CD4-positive, alpha-beta T cell treated with Interleukin-2 at 100 ng/mL for 4 hours (primary cell): ENCODE data around the gene USP36.

ENCODE experiments used
- DNase-seq: peaks from one replicate; pipeline ENCODE4 v3.0.0-alpha.2; 2020; ENCODE audit warnings: low spot score

USP36 gene

DNA sequence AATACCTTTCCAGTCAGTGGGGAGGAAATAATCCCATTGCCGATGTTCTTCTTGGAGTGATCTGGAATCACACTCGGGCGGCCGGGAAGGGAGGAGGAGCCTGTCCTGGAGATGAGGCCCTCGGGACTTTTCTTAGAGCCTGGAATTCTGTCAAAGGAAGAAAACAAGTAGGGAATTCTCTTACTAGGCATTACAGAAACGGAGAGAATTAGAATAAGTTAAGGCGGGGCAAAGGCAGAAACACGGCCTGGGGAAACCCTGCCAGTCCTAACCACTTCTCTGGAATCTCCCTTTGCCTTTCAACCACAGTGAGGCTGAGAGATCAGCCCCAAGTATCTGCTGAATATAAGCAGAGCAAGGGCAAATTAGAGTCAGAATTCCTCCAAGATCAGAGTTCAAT is 27.8 kb downstream of the USP36 start:
- DNase-seq: no peak

DNA sequence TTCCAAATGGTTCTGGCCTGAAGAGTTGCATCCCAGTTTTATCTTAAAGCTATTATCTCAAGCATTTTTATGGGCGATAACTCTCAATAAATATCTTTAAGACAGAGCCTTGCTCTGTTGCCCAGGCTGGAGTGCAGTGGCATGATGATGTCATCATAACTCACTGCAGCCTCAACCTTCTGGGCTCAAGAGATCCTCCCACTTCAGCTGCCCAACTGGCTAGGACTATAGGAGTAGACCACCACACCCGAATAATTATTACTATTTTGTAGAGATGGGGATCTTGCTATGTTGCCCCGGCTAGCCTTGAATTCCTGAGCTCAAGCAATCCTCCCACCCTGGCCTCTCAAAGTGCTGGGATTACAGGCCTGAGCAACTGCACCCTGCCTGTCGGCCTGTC is 32.5 kb downstream of the USP36 start:
- DNase-seq: no peak

DNA sequence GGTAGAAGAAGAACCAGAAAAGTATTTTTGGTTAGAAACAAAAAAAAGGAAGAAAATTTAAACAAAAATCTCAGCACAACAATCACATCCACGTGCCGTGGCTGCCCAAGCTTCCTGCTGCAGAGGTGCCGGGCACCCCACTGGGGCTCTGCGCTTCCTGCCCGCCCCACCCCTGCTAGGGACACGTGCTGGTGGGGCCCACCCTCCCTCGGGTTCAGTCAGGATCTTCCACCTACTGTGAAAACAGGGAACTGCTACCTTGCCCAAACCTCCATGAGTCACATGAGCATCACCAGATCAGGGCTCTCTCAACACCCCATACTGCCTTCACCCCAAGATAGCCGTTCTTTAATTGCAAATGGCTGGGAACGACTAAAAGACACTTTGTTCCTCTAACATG is 34.2 kb downstream of the USP36 start:
- peak; percentile 67 for DNase-seq

DNA sequence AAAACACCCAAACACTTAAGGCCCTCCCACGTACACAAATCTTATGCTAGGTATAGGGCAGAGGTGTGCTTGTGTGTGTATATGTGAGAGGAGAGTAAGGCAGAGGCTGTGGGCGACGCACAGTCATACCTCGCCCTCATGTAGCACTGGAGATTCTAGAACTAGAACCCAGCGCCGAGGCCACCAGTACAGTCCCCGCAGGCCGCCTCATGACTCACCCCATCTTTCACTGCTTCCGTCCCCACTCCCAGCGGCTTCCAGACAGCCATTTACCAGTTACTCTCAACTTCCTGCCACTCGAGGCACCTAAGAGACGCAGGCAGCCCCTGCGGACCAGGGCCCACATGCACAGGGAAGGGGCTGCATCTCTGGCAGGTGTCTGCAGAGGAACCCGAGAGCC is 35.3 kb downstream of the USP36 start:
- peak; percentile 84 for DNase-seq

DNA sequence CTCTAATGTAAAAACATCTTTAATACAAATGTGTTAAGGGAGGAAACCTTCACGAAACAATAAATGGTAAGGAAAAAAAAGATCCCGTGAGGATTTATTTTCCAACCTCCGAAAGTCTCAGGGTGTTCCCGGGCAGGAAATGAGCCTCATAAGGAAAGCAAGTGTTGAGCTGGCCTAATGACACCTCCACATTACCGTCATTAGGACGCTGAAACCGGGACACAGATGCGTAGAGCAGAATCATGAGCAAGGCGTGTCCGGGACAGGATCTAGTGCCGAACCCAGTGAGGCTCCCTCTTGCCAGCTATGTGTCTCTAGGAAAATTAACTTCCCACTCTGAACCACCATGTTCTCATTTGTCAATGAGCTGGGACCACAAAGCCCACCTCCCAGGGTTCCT is 35.8 kb downstream of the USP36 start:
- DNase-seq: no peak

DNA sequence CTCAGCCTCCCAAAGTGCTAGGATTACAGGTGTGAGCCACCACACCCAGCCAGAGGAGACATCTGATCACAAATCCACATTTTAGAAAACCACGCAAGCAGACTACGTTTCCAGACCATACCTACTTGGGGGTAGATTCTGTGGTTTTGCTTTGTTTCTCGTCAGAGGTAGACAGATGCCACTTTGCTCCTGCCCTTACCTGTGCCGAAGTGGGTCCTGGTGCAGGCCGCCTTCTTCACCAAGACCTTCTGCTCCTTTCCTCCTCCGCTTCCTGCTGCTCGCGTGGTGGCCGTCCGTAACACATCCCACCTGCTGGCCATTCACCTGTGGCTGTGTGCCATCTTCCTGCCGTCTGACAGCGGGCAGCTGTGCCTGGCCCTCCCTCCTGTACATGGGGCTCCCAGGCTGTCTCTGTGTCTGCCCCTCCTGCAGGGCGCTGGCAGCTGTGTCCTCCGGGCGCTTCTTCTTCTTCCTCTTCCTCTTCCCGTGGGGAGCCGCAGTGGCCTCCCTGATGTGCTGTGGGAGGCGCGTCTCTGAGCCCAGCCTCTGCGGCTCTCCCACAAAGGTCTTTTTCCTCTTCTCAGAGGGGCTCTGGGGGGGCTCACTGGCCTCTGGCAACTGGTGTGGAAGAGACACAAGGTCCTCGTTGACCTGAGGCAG is 37.3 kb downstream of the USP36 start:
- DNase-seq: no peak

DNA sequence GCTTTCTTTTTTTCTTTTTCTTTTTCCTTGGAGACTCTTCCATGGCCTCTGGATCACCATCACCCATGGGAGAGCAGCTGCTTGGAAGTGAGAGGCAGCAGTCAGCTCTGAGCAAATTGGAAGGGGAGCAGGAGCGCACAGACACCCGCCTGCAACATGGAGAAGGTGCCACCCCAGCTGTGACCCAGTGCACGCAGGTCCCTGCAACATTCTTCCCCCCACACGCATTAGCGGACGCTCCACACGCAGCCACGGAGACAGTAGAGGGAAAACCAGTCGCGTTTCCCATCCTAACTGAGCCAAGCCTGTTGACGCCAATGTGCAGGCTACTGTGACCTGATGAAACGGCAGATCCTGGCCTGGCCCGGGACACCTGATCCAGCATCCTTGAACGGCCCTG is 38.2 kb downstream of the USP36 start:
- DNase-seq: no peak

DNA sequence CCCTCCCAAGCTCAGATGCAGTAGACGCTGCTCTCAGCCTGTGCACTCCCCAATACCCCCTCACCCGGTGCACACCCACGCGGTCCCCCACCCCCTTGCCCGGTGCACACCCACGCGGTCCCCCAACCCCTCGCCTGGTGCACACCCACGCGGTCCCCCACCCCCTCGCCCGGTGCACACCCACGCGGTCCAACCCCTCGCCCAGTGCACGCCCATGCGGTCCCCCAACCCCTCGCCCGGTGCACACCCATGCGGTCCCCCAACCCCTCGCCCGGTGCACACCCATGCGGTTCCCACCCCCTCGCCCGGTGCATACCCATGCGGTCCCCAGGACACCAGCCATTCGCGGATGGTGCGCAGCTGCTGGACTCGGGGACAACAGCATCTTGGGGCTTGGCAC is 38.6 kb downstream of the USP36 start:
- no peak for DNase-seq

DNA sequence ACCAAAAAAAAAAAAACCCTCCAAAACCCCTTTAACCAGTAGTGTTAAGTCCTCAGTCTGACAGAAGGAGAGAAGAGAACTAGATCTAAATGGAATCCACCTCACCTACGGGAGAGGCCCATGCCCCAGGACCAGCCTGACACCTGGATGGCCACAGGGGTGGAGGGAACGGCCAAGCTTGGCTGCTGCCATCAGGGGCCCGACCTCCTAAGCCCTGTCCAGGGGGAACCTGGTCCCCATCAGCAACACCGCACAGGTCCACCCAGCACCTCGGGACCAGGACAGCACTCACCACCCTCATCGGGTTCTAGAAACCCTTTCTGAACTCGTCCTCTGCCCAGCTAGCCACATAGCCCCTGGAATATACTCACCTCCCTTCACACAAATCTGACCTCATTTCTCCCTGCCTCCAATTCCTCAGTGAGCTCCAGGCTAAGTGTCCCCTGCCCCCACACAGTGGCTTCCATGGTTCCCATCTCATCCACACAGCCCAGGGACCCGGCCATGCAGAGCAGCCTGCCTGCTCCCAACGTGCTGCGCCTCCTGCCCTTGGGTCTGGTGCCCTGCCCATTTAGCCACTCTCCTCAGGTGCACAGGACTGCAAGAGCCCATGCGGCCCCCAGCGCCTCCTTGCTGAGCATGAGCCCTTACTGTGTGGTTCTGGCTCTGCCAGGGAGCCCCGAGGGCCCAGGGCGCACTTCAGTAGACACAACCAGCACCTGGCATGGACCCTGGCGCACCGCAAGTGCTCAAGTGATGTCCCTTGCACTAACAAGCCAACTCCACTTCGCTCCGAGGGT is 40.3 kb downstream of the USP36 start:
- DNase-seq: no peak

DNA sequence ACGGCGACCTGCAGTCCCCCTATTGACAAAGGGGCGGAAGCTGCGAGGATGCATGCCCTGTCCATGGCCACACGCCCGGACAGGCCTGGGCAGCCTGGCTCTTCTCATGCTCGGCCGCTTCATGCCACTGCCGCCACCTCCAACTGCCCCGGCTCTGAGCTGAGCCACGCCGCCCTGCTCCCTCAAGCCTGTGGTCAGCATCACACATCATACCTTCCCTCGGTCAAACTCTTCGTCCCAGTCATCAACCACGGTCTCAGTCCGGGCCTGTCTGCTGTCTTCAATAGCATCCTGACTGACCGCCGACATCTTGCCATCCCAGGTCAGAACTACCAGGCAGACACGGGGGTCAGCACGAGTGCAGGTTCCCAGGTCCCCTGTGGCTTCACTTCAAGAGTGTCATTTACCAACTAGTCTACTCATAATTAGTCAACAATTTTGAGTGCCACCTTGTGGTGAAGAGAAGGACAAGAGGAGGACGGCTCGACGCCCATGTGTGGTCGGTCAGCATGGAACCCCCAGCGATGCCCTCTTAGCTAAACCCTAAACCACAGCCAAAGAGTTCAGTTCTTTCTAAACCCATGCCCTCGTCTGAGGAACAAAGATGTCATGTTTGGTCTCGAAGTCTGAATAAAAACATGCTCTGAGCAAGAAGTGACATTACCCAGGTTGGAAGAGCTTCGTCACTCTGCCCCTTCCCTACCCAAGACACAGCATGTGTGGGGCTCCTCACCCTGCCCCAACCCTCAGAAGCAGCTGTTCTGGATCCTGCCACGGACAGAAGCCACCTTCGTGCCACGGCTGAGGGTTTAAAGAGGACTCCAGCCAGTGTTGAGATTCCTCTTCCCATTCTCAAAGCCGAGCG is 41.7 kb downstream of the USP36 start:
- peak; percentile 68 for DNase-seq

DNA sequence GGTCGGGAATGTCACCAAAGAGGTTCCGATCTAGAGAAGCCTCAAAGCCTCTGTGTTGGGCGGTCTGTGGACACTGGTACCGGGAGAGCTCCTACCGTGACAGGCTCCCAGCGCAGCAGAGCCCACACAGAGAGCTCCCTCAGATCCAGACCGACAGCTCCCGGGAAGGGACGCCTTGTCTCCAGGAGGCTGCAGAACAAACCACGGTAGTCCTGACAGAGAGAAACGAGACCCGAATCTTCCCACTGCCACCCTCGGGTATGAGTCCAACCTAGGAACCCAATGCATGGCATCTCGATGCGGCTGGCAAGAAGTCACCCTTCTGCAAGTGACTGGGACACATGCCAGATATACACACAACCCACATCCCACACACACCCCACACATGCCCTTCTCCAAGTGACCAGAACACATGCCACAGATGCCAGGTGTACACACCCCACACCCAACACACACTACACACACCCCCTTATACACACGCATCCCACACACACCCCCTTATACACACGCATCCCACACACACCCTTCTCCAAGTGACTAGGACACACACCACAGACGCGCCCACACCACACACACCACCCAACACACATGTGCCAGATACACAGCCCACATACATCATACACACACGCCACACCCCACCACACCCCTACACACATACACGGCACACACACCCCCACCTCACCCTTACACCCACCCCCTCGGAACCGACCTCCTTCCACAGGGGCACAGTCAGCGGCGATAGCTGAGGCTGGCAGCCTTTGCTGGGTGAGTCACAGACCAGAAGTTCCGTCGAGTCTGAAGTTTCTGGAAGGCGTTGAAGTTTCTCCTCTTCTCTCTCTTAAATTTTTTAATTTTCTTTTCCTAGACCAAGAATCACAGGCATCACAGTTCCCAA is 42.7 kb downstream of the USP36 start:
- DNase-seq: no peak

DNA sequence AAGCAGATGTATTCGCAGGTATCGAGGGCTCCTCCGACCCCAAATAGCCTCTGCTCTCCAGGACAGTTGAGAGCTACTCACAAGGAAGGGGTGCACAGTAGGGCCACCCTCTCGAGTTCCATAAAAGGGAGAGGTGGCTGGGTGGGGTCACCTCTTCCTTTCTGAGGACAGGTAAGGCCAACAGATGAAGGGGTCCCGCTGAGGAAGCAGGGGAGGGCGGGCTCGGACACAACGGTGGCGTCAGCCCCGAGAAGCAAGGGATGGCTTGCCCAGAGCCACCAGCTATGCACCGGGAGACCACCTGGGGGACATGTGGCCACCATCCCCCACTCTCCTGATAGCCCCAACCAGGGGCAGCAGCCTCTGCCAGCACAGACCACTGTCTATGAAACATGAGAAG is 43.4 kb downstream of the USP36 start:
- no peak for DNase-seq

DNA sequence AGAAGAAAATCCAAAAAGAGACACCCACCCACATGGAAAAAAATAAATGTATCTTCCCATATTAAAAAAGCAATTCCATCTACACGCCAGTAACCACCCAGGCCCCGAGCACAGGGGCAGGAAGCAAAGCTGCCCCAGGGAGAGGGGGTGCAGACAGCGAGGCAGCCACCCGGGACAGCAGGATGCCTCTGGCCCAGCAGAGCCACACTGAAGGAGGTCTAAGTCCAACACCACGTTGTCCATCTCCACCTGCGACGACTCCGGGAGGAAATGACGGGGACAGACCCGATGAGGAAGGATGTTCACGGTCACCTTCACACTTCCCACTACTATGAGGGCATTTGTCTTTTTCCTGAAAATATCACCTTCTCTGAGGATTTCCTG is 44.1 kb downstream of the USP36 start:
- DNase-seq: no peak

DNA sequence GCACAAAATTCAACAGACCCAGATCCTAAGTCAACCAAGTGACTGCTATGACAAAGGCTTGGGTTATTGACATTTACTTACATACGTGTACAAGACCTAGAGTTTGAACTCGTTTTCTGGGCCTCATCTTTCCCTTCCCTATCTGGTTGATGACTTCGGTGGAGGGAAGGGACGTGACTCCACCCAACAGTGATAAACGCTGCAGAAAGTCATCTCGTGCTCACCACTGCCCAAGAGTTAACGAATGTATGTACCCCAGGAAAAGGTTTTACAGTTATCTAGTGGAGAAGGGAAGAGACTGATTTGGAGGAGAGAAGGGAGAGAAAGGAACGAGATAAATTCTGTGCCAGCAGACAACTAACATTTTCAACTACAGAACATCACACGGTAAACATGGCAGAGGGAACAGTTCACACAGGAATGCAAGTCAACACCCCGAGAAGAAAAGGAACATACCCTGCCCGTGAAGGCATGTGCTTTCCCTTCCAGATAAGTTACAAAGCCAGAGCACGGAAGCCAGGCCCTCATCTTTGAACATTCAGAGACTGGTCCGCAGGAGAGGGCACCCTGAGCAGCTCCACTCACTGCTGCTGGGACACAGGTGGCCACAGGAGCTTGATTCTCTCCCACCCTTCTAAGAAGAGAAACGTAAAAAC is 44.6 kb downstream of the USP36 start:
- DNase-seq: no peak

DNA sequence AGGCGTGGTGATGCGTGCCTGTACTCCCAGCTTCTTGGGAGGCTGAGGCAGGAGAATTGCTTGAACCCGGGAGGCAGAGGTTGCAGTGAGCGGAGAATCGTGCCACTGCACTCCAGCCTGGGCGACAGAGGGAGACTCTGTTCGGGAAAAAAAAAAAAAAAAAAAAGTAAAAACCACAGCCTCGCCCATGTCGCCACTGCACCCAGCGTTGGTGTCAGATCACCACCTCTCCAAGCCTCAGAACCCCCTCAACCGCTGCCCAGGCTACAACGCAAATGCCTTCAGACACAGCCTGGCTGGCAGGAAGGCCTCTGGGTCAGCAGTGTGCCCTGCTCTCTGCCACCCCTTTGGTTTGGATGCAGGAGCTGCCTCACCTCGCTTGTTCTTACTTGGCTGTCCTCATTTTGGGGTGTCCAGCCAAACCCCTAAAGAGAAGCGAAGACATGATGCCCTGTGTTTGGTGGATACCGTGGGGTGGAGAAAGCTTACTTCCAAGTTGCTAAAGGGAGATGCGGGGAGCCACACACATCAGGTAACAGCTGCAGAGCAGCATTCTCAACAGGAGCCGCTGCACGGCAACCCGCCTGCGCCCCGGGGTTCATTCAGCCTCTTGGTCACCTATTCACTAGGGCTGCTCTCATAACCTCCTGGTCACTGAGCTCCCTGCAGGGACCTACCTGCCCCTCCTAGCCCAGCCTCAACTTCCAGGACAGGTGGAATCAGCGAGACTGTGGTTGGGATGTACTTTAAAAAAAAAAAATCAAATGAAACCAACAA is 45.6 kb downstream of the USP36 start:
- no peak for DNase-seq

DNA sequence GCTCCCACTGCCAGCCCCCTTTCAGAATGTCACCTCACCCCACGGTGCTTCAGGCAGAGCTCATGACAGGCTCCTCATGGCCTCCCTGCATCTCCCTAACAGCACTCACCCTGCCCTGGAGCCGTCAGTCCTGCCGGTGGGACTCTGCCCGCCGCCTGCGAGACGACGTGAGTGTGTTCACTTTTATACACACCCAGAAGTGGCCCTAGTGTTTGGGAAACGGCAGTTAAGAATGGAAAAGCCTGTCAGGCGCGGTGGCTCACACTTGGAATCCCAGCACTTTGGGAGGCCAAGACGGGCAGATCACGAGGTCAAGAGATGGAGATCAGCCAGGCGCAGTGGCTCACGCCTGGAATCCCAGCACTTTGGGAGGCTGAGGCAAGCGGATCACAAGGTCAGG is 46.2 kb downstream of the USP36 start:
- no peak for DNase-seq

DNA sequence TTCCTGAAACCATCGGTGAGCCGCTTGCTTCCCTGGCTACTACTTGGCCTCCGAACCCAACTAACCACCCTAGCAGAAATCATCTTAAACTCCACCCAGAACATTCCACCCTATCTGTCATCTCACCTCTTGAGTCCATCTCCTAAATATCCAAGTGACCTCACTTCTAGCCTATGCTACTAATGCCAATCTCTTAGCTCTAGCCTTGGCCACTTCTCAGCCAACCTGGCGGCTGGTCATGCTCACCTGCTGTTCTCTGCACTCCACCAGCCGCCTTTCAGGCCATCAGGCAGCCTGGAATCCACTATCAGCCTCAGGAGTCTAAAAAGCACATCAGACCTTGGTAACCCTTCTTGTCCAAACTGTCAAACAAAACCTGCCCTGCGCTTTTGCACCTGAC is 46.6 kb downstream of the USP36 start:
- no peak for DNase-seq

DNA sequence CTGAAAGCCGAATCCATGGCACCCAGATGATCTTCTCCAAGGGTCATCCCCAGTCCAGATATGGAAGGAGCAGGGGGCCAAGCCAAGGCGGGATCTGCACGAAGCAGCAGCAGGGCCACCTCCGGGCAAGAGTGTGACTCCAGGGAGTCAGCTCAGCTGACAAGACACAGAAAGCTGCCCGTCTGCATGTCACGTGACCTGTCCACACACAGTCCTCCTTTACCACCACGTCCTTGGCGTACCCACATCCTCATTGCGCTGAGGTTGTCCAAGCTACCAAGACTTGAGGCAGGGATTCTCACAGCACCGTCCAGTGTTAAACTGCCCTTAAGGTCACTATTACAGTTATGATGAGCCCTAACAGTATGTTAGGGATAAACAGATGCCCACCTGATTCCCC is 47.2 kb downstream of the USP36 start:
- DNase-seq: no peak

DNA sequence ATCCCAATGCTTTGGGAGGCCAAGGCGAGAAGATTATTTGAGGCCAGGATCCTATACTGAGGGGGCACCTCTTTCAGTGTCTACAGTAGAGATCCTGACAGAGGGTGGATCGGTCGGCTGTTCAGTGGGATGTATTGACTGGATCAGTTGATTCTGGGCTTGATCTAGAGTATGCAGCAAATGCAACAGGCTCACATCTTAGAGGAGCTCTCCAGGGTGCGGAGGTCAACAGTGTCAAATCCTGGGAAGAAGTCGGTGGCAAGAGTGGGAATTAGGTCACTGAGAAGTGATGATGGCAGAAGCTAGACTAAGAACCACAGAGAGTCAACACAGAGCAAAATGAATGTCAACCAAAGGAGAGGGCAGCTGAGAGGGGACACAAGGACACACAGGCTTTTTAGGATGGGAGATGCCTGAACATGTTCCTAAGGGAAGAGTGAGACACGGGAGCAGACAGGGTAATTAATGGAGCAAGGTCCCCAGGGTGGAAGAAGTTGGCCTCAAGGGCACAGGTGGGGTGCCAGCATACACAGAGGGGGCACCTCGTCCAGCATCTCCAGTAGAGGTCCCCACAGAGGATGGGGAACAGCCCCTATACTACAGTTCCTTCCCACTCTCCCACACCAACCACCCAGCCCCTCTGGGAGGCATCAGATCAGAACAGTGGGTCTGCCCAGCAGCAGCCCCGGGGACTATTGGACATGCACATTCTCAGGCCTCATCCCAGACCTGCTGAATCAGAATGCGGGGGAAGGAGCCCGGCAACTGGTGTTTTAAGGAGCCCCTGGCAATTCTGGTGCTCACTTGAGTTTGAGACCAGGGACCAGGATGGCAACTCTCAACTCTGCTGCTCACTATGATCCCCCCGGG is 48.5 kb downstream of the USP36 start:
- no peak for DNase-seq

DNA sequence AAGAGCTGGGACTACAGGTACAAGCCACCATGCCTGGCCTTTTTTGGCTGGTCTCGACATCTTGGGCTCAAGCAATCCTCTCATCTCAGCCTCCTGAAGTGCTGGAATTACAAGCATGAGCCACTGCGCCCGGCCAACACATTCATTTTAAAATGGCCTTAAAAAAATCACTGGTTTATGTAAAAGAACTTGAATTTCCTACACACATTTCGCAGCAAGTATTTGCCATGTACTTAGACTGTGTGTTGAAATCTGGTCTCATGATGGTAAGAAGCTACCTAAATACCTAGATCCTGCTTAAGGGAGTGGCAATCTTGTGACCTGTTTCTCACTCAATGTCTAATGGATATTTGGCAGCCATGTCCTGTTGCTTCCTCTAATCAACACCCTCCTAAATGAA is 50.1 kb downstream of the USP36 start:
- DNase-seq: no peak
